Measurements from ENCODE around the gene TBC1D5.
"Not testable (repeated sequence)": the region's sequence is repeated elsewhere in the genome, so short reads cannot be mapped to it uniquely, and the experiment has no call there.

The TBC1D5 gene

GRCh38 chr3:17699815-17700214 is 42.6 kb downstream of the TBC1D5 start:
- not testable (repeated sequence) for H3K36me3 ChIP-seq (ENCODE audit: control insufficient read depth, low read depth, low read length); H3K4me1 ChIP-seq (ENCODE audit: control insufficient read depth, low read depth, low read length); H3K27ac ChIP-seq (ENCODE audit: low read length); H3K9ac ChIP-seq (ENCODE audit: low read length); H3K9me3 ChIP-seq (ENCODE audit: control insufficient read depth, low read depth, low read length); H3K4me3 ChIP-seq (ENCODE audit: low read length); H3K27me3 ChIP-seq (ENCODE audit: control insufficient read depth, insufficient read depth, low read length)

- H3K9ac ChIP-seq (ENCODE audit: low read length); H3K36me3 ChIP-seq (ENCODE audit: control insufficient read depth, low read depth, low read length); H3K27me3 ChIP-seq (ENCODE audit: control insufficient read depth, insufficient read depth, low read length); H3K27ac ChIP-seq (ENCODE audit: low read length); H3K4me3 ChIP-seq (ENCODE audit: low read length); H3K4me1 ChIP-seq (ENCODE audit: control insufficient read depth, low read depth, low read length); H3K9me3 ChIP-seq (ENCODE audit: control insufficient read depth, low read depth, low read length): not testable (repeated sequence)
These were observed 46.8 kb downstream of the TBC1D5 start for GRCh38 chr3:17695665-17696064.

GRCh38 chr3:17693670-17693999 is 48.8 kb downstream of the TBC1D5 start:
- H3K27ac ChIP-seq (ENCODE audit: low read length); H3K9ac ChIP-seq (ENCODE audit: low read length); H3K4me3 ChIP-seq (ENCODE audit: low read length); H3K36me3 ChIP-seq (ENCODE audit: control insufficient read depth, low read depth, low read length); H3K27me3 ChIP-seq (ENCODE audit: control insufficient read depth, insufficient read depth, low read length); H3K9me3 ChIP-seq (ENCODE audit: control insufficient read depth, low read depth, low read length); H3K4me1 ChIP-seq (ENCODE audit: control insufficient read depth, low read depth, low read length): not testable (repeated sequence)

- not testable (repeated sequence) for H3K27ac ChIP-seq (ENCODE audit: low read length); H3K9ac ChIP-seq (ENCODE audit: low read length); H3K27me3 ChIP-seq (ENCODE audit: control insufficient read depth, insufficient read depth, low read length); H3K4me3 ChIP-seq (ENCODE audit: low read length); H3K36me3 ChIP-seq (ENCODE audit: control insufficient read depth, low read depth, low read length); H3K9me3 ChIP-seq (ENCODE audit: control insufficient read depth, low read depth, low read length); H3K4me1 ChIP-seq (ENCODE audit: control insufficient read depth, low read depth, low read length)
These were observed 49.4 kb downstream of the TBC1D5 start for GRCh38 chr3:17692846-17693669.

- Histone ChIP-seq H3K36me3 (ENCODE audit: control insufficient read depth, low read depth, low read length) (no peaks in the 10 kb centered on the region), H3K4me1 (ENCODE audit: control insufficient read depth, low read depth, low read length) (no peaks in the 10 kb centered on the region), H3K27me3 (ENCODE audit: control insufficient read depth, insufficient read depth, low read length) (no peaks in the 10 kb centered on the region), H3K27ac (ENCODE audit: low read length) (no peak overlapping the region), H3K9me3 (ENCODE audit: control insufficient read depth, low read depth, low read length) (no peaks in the 10 kb centered on the region), H3K9ac (ENCODE audit: low read length) (no peak overlapping the region), H3K4me3 (ENCODE audit: low read length) (no peak overlapping the region)
These were observed 54.9 kb downstream of the TBC1D5 start for GRCh38 chr3:17687566-17687965.

GRCh38 chr3:17686613-17687012 is 55.8 kb downstream of the TBC1D5 start:
- no peak overlapping the region for H3K9ac ChIP-seq (ENCODE audit: low read length)
- H3K36me3 ChIP-seq (ENCODE audit: control insufficient read depth, low read depth, low read length), result no peaks in the 10 kb centered on the region
- H3K4me3 ChIP-seq (ENCODE audit: low read length), result no peak overlapping the region
- no peaks in the 10 kb centered on the region for H3K4me1 ChIP-seq (ENCODE audit: control insufficient read depth, low read depth, low read length)
- H3K9me3 ChIP-seq (ENCODE audit: control insufficient read depth, low read depth, low read length), result no peaks in the 10 kb centered on the region
- H3K27ac ChIP-seq (ENCODE audit: low read length), result no peak overlapping the region
- H3K27me3 ChIP-seq (ENCODE audit: control insufficient read depth, insufficient read depth, low read length), result no peaks in the 10 kb centered on the region

GRCh38 chr3:17683542-17684207 is 58.8 kb downstream of the TBC1D5 start:
- H3K9me3 ChIP-seq (ENCODE audit: control insufficient read depth, low read depth, low read length), result no peaks in the 10 kb centered on the region
- H3K27ac ChIP-seq (ENCODE audit: low read length), result no peak overlapping the region
- no peaks in the 10 kb centered on the region for H3K4me1 ChIP-seq (ENCODE audit: control insufficient read depth, low read depth, low read length)
- no peak overlapping the region for H3K4me3 ChIP-seq (ENCODE audit: low read length)
- no peaks in the 10 kb centered on the region for H3K27me3 ChIP-seq (ENCODE audit: control insufficient read depth, insufficient read depth, low read length)
- no peaks in the 10 kb centered on the region for H3K36me3 ChIP-seq (ENCODE audit: control insufficient read depth, low read depth, low read length)
- no peak overlapping the region for H3K9ac ChIP-seq (ENCODE audit: low read length)

GRCh38 chr3:17680530-17680929 is 61.9 kb downstream of the TBC1D5 start:
- no peaks in the 10 kb centered on the region for H3K9me3 ChIP-seq (ENCODE audit: control insufficient read depth, low read depth, low read length)

GRCh38 chr3:17678116-17678741 is 64.2 kb downstream of the TBC1D5 start:
- H3K27ac ChIP-seq (ENCODE audit: low read length), result no peak overlapping the region
- H3K4me1 ChIP-seq (ENCODE audit: control insufficient read depth, low read depth, low read length), result no peaks in the 10 kb centered on the region
- H3K9ac ChIP-seq (ENCODE audit: low read length), result no peak overlapping the region
- no peaks in the 10 kb centered on the region for H3K36me3 ChIP-seq (ENCODE audit: control insufficient read depth, low read depth, low read length)
- no peaks in the 10 kb centered on the region for H3K9me3 ChIP-seq (ENCODE audit: control insufficient read depth, low read depth, low read length)
- no peaks in the 10 kb centered on the region for H3K27me3 ChIP-seq (ENCODE audit: control insufficient read depth, insufficient read depth, low read length)
- no peak overlapping the region for H3K4me3 ChIP-seq (ENCODE audit: low read length)

More at GRCh38 chr3:17680530-17680929, 61.9 kb downstream of the TBC1D5 start:
- Histone ChIP-seq H3K36me3 (ENCODE audit: control insufficient read depth, low read depth, low read length) (no peaks in the 10 kb centered on the region), H3K27me3 (ENCODE audit: control insufficient read depth, insufficient read depth, low read length) (no peaks in the 10 kb centered on the region), H3K4me3 (ENCODE audit: low read length) (no peak overlapping the region), H3K27ac (ENCODE audit: low read length) (no peak overlapping the region), H3K4me1 (ENCODE audit: control insufficient read depth, low read depth, low read length) (no peaks in the 10 kb centered on the region), H3K9ac (ENCODE audit: low read length) (no peak overlapping the region)

- Histone ChIP-seq H3K9ac (ENCODE audit: low read length) (no peak overlapping the region), H3K27ac (ENCODE audit: low read length) (no peak overlapping the region), H3K27me3 (ENCODE audit: control insufficient read depth, insufficient read depth, low read length) (no peaks in the 10 kb centered on the region), H3K4me3 (ENCODE audit: low read length) (no peak overlapping the region), H3K4me1 (ENCODE audit: control insufficient read depth, low read depth, low read length) (no peaks in the 10 kb centered on the region), H3K36me3 (ENCODE audit: control insufficient read depth, low read depth, low read length) (no peaks in the 10 kb centered on the region), H3K9me3 (ENCODE audit: control insufficient read depth, low read depth, low read length) (no peaks in the 10 kb centered on the region)
These were observed 68.2 kb downstream of the TBC1D5 start for GRCh38 chr3:17674082-17674686.

GRCh38 chr3:17672506-17672905 is 69.9 kb downstream of the TBC1D5 start:
- no peaks in the 10 kb centered on the region for H3K27me3 ChIP-seq (ENCODE audit: control insufficient read depth, insufficient read depth, low read length)
- H3K27ac ChIP-seq (ENCODE audit: low read length), result no peak overlapping the region
- H3K36me3 ChIP-seq (ENCODE audit: control insufficient read depth, low read depth, low read length), result no peaks in the 10 kb centered on the region
- no peaks in the 10 kb centered on the region for H3K4me1 ChIP-seq (ENCODE audit: control insufficient read depth, low read depth, low read length)
- H3K4me3 ChIP-seq (ENCODE audit: low read length), result no peak overlapping the region
- no peak overlapping the region for H3K9ac ChIP-seq (ENCODE audit: low read length)
- H3K9me3 ChIP-seq (ENCODE audit: control insufficient read depth, low read depth, low read length), result no peaks in the 10 kb centered on the region
